Activated CD8-positive, alpha-beta memory T cell treated with anti-CD3 and anti-CD28 coated beads for 48 hours (primary cell): Measurements from ENCODE around the gene VPS37C.

ENCODE experiments used
- DNase-seq, 3 experiments: peaks; one replicate each; pipeline ENCODE4 v3.0.0-alpha.2; 2020; ENCODE audit warnings: low read depth in 2 of 3, low spot score in 2 of 3

The VPS37C gene

DNA sequence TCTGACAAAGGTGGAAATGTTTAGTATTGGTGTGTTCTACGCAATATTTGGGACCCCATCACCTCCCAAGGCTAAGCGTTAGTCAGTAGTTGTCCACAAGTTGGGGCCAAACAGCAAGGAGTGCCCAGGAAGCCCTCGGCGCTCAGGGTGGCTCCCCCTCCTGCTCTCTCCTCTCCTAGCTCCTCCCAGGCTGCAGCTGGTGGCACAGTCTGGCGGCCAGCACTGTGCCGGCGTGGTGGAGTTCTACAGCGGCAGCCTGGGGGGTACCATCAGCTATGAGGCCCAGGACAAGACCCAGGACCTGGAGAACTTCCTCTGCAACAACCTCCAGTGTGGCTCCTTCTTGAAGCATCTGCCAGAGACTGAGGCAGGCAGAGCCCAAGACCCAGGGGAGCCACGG lies 42.2 kb downstream of the VPS37C start:
- no peak for DNase-seq

DNA sequence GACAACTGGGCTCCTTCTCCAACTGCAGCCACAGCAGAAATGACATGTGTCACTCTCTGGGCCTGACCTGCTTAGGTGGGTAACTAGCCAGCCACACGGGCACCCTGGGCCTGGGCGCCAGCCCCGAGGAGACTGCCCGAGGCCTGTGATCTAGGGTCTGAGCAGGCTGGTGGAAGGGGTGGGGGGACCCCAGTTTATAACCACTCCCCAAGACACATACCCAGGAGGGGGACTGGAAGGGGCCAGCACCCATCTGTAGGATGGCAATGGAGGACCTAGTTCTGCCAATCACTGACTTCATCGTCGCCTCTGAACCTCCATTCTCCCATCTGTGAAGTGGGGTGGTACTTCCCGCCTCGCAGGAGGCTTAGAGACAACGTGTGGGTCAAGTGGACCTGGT lies 42.8 kb downstream of the VPS37C start:
- DNase-seq = no peak

DNA sequence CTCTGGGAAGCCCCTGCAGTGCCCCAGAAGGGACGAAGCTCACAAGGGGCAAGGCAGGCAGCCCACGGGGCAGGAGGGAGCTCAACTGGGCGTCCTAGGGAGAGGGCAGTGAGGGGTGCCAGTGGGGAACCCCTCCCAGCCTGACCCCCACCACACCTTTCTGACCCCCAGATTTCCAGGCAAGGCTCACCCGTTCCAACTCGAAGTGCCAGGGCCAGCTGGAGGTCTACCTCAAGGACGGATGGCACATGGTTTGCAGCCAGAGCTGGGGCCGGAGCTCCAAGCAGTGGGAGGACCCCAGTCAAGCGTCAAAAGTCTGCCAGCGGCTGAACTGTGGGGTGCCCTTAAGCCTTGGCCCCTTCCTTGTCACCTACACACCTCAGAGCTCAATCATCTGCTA lies 43.2 kb downstream of the VPS37C start:
- no peak for DNase-seq

DNA sequence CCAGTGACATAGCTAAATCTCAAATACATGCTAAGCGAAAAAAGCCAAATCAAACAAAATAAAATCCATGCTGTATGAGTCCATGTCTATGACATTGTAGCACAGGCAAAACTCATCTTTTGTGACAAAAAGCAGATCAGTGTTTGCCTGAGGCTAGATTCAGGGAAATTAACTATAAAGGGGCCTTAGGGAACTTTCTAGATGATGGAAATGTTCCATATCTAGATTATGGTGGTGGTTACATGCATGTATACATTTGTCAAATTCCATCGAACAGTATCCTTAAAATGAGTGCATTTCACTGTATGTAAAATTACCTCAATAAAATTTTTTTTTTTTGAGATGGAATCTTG lies 44.1 kb downstream of the VPS37C start:
- DNase-seq = no peak

DNA sequence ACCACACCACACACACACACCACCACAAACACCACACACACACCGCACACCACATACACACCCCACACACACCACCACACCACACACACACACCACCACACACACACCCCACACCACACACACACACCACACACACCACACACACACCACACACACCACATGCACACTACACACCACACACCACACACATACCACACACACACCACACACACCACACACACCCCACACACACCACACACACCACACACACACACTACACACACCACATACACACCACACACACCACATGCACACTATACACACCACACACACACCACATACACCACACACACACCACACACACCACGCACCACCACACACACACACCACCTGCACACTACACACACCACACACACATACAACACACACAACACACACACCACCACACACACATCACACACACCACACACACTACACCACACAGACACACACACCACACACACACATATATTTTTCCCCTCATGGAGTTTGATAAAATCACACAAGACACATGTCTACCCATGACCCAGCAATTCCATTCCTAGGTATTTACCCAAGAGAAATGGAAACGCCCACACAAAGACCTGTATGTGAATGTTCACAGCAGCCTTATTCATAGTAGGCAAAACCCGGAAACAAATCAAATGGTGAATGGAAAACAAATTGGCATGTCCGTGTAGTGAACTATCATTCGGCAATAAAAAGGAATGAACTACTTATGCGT lies 44.6 kb downstream of the VPS37C start:
- DNase-seq = no peak

DNA sequence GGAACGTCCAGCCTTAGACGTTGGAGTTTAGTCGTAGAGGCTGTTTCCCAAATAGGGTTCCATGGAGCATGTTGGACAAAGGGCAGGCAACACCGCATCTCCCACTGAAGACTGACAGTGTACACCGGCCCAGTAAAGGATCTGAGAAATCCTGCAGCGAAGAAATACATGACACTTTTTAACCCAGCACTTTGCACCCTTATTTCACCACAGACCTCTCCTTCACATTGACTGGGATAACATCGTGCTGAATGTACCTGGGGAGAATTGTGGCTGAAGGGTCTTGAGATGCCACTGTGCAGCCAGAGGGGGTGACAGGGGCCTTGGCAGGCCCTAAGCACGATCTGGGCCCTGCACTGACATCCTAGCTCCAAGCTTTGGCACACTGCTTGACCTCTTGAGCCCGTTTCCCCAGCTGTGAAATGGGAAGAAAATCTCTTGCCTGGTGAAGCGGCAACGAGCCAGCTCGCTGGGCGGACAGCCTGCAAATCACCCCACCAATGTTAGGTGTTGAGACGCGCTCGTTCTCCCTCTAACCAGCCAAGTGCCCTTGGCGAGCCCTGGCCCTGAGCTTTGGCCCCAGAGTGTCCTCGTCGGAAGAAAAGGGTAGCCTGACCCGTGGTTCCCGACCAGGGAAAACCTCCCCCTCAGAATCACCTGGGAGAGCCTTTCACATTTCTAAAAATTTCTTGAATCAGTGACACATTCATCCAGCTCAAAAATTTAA lies 45.6 kb downstream of the VPS37C start:
- DNase-seq = no peak

DNA sequence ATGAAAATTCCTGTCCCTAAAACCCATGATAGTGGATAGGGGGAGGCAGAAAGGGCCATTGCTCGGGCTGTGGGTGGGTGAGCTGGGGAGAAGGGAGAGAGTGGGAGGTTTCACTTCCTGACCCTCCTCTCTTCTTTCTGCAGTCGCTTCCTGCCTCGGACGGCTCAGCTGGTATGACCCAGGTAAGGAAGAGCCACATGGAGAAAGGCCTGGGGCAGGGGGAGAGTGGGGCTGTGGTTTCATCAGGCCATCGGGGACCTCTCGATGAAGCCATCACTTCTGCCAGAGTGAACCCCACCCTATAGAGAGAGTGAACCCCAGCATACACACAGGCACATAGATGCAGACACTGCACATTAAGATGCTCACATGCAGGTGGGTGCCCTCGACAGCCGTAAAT lies 46.3 kb downstream of the VPS37C start:
- no peak for DNase-seq

DNA sequence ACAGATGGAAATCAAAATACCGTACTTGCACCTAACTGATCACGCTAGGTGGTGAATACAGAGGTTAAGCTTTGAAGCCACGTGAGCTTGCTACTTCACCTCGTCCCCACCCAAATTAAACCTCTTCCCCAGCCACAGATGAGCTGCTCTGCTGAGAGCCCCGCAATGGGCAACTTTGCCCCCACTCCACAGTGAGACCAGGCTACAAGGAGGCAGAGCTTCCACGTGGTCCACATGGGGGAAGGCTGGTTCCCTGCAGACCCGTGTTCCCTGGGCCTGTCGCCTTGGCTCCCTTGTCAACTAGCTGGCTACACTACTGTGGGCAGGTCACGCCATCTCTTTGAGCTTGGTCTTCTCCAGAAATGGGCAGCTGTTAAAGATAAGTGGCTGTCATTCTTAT lies 48.0 kb downstream of the VPS37C start:
- DNase-seq = no peak

DNA sequence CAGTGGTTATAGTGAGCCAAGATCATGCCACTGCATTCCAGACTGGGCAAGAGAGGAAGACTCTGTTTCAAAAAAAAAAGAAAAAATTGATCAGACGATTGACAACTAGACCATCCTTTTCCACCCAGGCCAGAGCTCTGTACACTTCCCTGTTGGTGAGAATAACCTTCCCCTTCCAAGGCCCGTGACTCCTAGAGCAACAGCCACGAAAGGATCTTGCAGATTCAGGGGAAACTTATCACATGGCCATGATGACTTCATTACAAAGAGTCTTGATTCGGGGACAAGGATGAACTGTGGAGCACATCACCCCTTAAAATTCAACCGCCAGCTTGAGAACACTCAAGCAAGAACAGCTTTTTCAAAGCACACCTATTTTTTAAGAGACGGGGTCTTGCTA lies 48.7 kb downstream of the VPS37C start:
- no peak for DNase-seq

DNA sequence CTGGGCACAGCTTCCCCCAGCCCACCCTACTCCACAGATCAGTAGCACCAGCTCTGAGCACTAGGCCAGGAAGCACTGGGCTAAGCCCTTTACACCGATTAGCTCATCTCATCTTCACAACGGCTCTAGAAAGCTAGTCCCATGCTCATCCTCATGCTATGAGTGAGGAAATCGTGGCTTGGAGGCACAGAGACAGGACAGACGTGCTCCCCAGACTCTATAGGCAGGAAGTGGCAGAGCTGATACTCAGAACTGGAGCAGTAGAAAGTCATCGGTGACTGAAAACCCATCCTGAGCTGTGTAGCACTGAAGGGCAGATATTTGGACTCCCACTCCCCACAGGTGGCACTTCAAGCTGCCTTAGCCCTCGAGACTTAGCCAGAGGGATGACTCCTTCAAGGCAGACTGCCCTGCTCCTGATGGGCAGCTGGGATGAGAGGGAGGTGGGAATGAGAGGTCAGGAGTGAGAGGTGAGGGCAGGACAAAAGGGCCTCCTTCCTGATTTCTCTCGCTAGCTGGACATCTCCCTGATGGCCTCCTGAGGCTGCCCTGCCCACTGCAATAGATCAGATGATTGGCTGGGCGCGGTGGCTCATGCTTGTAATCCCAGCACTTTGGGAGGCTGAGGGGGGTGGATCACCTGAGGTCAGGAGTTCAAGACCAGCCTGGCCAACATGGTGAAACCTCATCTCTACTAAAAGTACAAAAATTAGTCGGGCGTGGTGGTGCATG lies 49.3 kb downstream of the VPS37C start:
- peak in 1 of 3 experiments; percentile 40 for DNase-seq

DNA sequence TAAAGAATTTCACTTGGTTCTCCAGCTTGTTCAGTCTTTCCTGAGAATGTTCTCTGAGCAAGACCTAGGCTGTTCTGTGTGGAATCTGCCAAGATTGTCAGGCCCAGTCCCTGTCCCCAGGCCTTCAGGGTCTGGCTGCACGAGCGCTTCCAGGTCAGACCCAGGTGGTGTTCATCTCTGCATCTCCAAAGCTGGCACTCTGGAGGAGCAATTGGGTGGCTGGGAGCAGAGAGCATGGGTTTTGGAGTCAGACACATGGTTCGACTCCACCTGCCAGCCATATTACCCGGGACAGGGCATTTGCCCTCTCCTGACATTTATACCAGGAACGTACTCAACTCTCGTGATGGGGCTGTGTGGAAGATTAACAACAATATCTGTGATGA lies 50.2 kb downstream of the VPS37C start:
- no peak for DNase-seq

DNA sequence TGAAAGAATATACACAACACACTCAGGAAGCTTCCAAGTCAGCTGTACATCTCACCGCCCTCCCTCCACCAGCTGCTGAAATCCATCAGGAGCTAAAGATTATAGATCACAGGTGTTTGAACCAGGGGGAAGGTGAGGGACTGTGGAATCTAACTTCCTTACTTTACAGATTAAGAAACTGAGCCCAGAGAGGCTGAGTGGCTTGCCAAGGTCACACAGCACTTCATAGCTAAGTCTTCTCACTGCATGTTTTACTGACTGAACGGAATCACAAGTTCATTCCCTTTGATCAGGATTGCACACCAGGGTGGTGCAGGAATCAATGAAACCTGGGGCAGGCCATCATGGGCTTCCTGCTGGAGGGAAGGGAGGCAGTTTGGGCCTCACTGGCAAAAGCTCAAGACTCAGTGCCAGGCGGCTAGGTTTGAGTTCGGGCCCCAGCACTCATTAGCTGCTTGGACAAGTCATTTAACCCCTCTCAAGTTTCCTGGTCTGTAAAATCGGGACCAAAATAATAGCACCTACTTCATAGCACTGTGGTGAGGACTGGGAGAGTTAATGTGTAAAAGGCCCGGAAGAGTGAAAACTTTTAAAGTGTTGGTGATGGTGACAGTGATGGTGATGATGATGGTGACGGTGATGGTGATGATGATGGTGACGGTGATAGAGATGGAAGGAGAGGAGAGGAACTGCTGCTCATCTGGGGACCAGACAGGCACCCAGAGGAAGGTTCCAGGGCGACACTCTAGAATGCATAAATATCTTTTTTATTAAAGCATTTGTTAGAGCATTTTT lies 50.8 kb downstream of the VPS37C start:
- DNase-seq = no peak

DNA sequence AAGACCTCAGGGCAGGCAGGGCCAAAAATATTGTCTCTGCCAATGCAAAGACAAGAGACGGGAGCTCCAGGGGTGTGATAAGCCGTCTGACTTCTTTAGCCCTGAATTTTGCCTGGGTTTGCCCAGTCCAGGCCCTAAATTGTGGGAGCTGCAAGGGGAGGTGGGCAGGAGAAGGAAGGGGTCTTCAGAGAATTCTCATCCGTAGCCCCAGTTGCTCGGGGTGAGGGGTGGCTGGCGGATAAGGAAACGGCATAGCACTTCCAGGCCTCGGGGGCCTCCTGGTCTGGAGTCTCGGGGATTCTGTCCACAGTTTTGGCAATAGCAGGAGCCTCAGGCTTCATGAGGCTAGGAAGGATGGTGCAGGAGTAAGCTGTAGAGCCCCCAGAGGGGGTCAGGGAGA lies 51.6 kb downstream of the VPS37C start:
- DNase-seq = no peak

DNA sequence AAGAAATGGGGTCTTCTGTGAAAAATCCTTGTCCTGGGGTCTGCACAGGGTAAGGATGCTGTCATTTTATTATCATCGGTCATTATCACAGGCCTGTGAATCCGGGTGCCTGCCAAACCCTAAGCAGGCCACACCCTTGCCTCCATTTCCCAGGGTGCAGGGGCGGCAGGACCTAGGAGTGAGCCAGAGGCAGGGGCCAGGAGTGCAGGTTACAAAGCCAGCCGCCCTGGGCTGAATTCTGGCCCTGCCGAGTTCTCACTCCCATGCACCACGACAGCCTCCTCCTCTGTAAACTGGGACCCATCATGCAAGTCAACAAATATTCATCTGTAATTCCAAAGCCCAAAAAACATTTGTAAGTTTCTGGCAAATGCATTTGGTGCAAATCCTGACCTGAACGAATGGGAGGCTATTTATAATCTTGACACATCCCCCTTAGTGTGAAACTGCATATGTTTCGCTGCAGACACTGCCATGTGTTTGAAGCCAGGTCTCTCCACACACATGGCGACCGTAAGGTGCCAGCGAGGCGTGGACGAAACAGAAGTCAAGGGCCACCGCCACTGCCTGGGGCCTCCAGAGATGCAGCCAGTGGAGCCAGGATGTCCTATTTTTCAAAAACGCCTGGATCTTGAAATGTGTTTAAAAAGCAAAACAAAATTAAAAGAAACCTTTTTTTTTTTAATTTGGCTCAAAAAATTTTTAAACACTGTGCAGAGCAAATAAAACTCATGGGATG lies 52.2 kb downstream of the VPS37C start:
- no peak for DNase-seq

DNA sequence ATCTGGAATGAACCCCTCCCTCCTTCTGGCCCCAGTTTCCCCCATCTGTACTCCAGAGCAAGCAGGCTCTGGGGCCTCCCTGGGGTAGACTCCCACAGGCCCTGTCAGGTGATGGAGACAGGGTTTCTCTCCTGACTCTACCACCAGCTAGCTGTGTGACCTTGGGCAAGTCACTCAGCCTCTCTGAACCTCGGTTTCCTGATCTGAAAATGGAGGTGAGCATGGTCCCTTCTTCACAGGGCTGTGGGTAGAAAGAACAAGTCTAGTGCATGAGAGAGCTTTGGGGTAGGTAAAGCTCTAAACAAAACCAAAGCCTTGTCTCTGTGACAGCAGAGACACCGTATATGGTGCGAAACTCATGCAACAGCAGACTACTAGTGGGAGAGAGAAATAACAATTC lies 53.3 kb downstream of the VPS37C start:
- no peak for DNase-seq

DNA sequence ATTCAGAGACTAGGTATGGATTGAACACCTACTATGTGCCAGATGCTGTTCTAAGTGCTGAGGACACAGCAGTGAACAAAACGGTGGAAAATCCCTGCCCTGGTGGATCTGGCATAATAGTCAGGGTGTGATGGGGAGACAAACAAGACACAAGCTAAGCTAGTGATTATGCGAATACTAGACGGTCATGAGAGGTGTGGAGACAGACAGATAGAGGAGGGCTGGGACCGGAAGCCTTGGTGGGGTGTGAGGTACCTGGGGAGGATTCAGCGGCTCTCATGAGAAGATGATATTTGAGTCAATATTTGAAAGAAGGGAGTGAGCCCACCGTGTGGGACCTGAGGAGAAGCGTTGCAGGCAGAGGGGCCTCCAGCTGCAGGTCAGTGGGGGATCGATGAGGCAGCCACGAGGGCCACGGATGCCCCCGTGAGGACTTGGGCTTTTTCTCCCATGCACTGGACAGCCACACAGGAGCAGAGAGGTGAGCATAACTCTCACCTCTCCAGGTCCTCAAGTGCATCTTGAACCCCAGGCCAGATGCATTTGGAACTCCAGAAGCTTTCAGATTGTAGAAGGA lies 54.2 kb downstream of the VPS37C start:
- no peak for DNase-seq

DNA sequence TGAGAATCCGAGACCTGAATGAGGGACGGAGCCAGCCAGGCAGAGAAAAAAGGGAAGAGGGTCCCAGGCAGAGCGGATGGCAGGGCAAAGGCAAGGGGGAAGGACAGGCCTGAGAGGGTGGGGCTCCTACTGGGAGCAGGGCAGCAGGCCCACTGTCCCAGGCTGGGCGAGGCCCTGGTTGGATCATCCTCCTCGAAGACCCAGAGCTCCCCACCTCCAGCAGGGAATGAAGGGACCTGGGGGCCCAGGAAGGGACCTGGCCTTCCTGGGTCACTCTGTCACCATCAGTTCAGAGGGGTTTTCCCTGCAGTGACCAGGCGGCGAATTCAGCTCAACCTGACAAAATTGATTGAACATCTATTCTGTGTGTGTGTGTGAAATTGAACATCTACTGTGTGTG lies 54.9 kb downstream of the VPS37C start:
- DNase-seq = no peak

DNA sequence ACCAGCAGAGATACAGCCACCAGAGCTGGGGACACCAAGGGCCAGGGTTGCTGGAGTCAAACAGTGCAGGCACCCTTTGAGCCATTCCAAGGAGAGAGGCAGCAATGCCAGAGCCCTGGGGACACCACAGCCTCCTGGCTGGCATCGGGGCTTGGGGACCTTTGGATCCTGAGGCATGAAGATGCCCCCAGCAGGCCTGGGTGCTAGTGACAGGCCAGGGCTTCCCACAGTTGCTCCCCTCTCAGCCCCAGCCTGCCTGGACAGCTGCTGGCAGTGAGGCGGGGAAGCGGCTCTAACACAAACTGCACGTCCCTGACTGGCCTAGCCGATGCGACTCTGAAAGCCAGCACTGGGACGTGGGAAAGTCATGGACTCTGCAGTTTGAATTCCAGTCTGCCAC lies 56.3 kb downstream of the VPS37C start:
- no peak for DNase-seq

DNA sequence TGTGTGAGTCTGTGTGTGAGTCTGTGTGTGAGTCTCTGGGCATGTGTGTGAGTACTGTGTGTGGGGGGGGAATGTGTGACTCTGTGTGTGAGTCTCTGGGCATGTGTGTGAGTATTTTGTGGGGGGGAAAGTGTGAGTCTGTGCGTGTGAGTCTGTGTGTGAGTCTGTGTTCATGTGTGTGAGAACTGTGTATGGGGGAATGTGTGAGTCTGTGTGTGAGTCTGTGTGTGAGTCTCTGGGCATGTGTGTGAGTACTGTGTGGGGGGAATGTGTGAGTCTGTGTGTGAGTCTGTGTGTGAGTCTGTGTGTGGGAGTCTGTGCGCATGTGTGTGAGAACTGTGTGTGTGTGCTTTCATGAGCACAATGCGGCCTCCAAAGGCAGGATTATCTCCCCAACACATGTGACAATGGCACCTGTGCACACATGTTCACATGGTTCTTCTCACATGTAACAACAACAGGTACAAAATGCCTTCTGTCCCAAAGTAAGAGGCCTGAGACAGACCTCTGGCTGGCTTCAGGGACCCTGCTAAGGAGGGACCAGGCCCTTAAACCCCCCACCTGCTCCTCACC lies 57.3 kb downstream of the VPS37C start:
- DNase-seq = no peak
